ENCODE results near the gene PRDX1. TPM values are rescaled to one million over a fixed set of nuclear protein-coding genes. Genes with fewer than 3 reads are reported as not detected.

The PRDX1 gene
- total RNA-seq, 1 experiment from 2014 or later: 637 TPM

DNA sequence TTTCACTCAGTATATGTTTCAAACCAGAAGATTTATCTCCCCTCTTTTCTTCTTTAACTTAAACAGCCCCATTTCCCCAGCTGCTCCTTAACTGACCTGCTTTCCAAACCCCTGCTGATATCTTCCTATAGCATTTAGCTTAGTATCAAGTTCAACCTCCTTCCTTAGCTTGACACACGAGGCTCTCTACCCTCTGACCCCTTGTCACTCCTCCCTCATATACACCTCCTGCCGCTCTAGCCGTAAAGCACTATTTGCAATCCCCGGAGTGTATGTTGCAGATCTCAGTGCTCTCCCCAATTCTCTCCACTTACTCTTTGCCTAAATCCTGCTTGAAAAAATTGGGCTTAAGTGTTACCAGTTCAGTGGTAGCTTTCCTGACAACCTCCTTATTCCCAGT lies 15.2 kb upstream of the PRDX1 start:
- ChIA-PET CTCF (interaction anchor here (0.6 kb wide), 2 partner anchors 65 to 154 kb away, joined by 3 read pairs; no protein-coding TSS in a partner anchor), POLR2A (interaction anchor here (1.4 kb wide), 1 partner anchor 15 kb away, joined by 3 read pairs; the partner anchor contains the start of gene PRDX1)
- no peaks in the 10 kb centered on the region for H3K27me3 Mint-ChIP-seq (ENCODE audit: insufficient read depth, unreplicated experiment)
- DNase-seq: no peak
- Histone ChIP-seq H3K4me3 (ENCODE audit: low read depth, low read length) (no peak overlapping the region), H3K36me3 (ENCODE audit: control insufficient read depth, insufficient read depth, low read length) (no peaks in the 10 kb centered on the region), H3K27me3 (replicated peaks; ENCODE audit: control insufficient read depth, insufficient read depth, low read length) (no peaks in the 10 kb centered on the region), H3K4me1 (peaks cover 1% of the 10 kb centered on the region; the same call in 1 of the 2 replicates), H3K9me3 (no peaks in the 10 kb centered on the region)
- intact Hi-C loops (cut with micrococcal nuclease; ENCODE audit: unreplicated experiment): no loop called here
- BruUV-seq (replicated peaks): no TSS peak
- no peaks in the 10 kb centered on the region for H3K4me1 Mint-ChIP-seq (ENCODE audit: low read depth, unreplicated experiment)
- no peaks in the 10 kb centered on the region for H3K36me3 Mint-ChIP-seq (ENCODE audit: insufficient read depth, unreplicated experiment)
- TF ChIP-seq, protein P1, sequence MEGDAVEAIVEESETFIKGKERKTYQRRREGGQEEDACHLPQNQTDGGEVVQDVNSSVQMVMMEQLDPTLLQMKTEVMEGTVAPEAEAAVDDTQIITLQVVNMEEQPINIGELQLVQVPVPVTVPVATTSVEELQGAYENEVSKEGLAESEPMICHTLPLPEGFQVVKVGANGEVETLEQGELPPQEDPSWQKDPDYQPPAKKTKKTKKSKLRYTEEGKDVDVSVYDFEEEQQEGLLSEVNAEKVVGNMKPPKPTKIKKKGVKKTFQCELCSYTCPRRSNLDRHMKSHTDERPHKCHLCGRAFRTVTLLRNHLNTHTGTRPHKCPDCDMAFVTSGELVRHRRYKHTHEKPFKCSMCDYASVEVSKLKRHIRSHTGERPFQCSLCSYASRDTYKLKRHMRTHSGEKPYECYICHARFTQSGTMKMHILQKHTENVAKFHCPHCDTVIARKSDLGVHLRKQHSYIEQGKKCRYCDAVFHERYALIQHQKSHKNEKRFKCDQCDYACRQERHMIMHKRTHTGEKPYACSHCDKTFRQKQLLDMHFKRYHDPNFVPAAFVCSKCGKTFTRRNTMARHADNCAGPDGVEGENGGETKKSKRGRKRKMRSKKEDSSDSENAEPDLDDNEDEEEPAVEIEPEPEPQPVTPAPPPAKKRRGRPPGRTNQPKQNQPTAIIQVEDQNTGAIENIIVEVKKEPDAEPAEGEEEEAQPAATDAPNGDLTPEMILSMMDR (IDR thresholded peaks at IDR 0.05; ENCODE audit: insufficient read depth in 1 of 2, low read depth in 1 of 2, low read length in 1 of 2, severe bottlenecking in 1 of 2, unreplicated experiment in 1 of 2): no peak
- H3K27ac Mint-ChIP-seq (ENCODE audit: unreplicated experiment): no peak overlapping the region
- no peaks in the 10 kb centered on the region for H3K9me3 Mint-ChIP-seq (ENCODE audit: unreplicated experiment)
- H3K4me3 Mint-ChIP-seq (ENCODE audit: unreplicated experiment): no peak overlapping the region

- no peaks in the 10 kb centered on the region for H3K4me1 ChIP-seq
- intact Hi-C loops (cut with micrococcal nuclease; ENCODE audit: unreplicated experiment): no loop called here
- no peaks in the 10 kb centered on the region for H3K36me3 Mint-ChIP-seq (ENCODE audit: insufficient read depth, unreplicated experiment)
- H3K36me3 ChIP-seq (ENCODE audit: control insufficient read depth, insufficient read depth, low read length): no peaks in the 10 kb centered on the region
- no peak overlapping the region for H3K27ac Mint-ChIP-seq (ENCODE audit: unreplicated experiment)
- H3K4me1 Mint-ChIP-seq (ENCODE audit: low read depth, unreplicated experiment): no peaks in the 10 kb centered on the region
- H3K27me3 Mint-ChIP-seq (ENCODE audit: insufficient read depth, unreplicated experiment): no peaks in the 10 kb centered on the region
- CTCF ChIA-PET: no interaction called here
- no peaks in the 10 kb centered on the region for H3K9me3 Mint-ChIP-seq (ENCODE audit: unreplicated experiment)
- no peaks in the 10 kb centered on the region for H3K9me3 ChIP-seq
- POLR2A ChIA-PET: interaction anchor here (1.4 kb wide), 1 partner anchor 15 kb away, joined by 3 read pairs; the partner anchor contains the start of gene PRDX1
- no peaks in the 10 kb centered on the region for H3K27me3 ChIP-seq (replicated peaks; ENCODE audit: control insufficient read depth, insufficient read depth, low read length)
- TF ChIP-seq, protein P1 (IDR thresholded peaks at IDR 0.05; ENCODE audit: insufficient read depth in 1 of 2, low read depth in 1 of 2, low read length in 1 of 2, severe bottlenecking in 1 of 2, unreplicated experiment in 1 of 2): no peak
- no peak for DNase-seq
- no peak overlapping the region for H3K4me3 Mint-ChIP-seq (ENCODE audit: unreplicated experiment)
- H3K4me3 ChIP-seq (ENCODE audit: low read depth, low read length): no peak overlapping the region
- BruUV-seq (replicated peaks): no TSS peak
Measured at GRCh38 chr1:45535988-45536766, 14.5 kb upstream of the PRDX1 start.

DNA sequence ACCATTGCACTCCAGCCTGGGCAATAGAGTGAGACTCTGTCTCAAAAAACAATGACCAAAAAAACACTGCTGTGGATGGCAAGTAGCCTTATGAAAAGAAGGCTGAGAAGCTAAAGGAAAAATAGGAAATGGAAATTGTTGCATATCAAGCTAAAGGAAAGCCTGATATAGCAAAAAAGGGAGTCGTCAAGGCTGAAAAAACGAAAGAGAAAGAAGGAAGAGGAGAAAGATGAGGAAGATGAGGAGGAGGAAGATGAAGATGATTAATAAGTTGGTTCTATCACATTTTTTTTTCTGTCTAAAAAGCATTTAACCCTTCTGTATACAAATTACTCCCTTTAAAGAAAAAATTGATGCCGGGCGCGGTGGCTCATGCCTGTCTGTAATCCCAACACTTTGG lies 10.2 kb upstream of the PRDX1 start:
- Histone ChIP-seq H3K27me3 (replicated peaks; ENCODE audit: control insufficient read depth, insufficient read depth, low read length) (no peaks in the 10 kb centered on the region), H3K9me3 (no peaks in the 10 kb centered on the region), H3K36me3 (ENCODE audit: control insufficient read depth, insufficient read depth, low read length) (no peaks in the 10 kb centered on the region), H3K4me3 (ENCODE audit: low read depth, low read length) (no peak overlapping the region), H3K4me1 (no peaks in the 10 kb centered on the region)
- Mint-ChIP-seq H3K4me3 (ENCODE audit: unreplicated experiment) (no peak overlapping the region), H3K4me1 (ENCODE audit: low read depth, unreplicated experiment) (peaks cover 1% of the 10 kb centered on the region), H3K36me3 (ENCODE audit: insufficient read depth, unreplicated experiment) (no peaks in the 10 kb centered on the region), H3K27ac (ENCODE audit: unreplicated experiment) (no peak overlapping the region), H3K27me3 (ENCODE audit: insufficient read depth, unreplicated experiment) (no peaks in the 10 kb centered on the region), H3K9me3 (ENCODE audit: unreplicated experiment) (no peaks in the 10 kb centered on the region)
- CTCF ChIA-PET: no interaction called here
- intact Hi-C loops (cut with micrococcal nuclease; ENCODE audit: unreplicated experiment): no loop called here
- DNase-seq: no peak
- POLR2A ChIA-PET: no interaction called here
- no TSS peak for BruUV-seq (replicated peaks)
- TF ChIP-seq, protein P1 (IDR thresholded peaks at IDR 0.05; ENCODE audit: insufficient read depth in 1 of 2, low read depth in 1 of 2, low read length in 1 of 2, severe bottlenecking in 1 of 2, unreplicated experiment in 1 of 2): no peak
